Panc1 (cell line): ENCODE data around the gene GLIPR1L1.

ENCODE experiments used
- CTCF ChIP-seq: fragments of 450-650 bp; IDR thresholded peaks from 2 replicates; pipeline ENCODE4 v1.5.1; 2017; ENCODE audit warnings: mild to moderate bottlenecking
- POLR2AphosphoS5 ChIP-seq: IDR thresholded peaks from 2 replicates; pipeline ENCODE4 v1.6.1; 2012; ENCODE audit warnings: mild to moderate bottlenecking, low read depth, low read length, moderate library complexity
- REST ChIP-seq, 2 experiments: IDR thresholded peaks; 2 replicates each; pipeline ENCODE4 v1.6.1; 2011 to 2012; ENCODE audit warnings: low read depth in 2 of 2, control low read depth in 1 of 2, low read length in 1 of 2, mild to moderate bottlenecking in 1 of 2, moderate library complexity in 1 of 2; ENCODE audit not compliant: insufficient read depth in 1 of 2
- SIN3A ChIP-seq: IDR thresholded peaks from 2 replicates; pipeline ENCODE4 v1.6.1; 2012; ENCODE audit warnings: low read depth, mild to moderate bottlenecking, low read length, moderate library complexity, borderline replicate concordance; ENCODE audit not compliant: insufficient read depth
- TCF7L2 ChIP-seq: IDR thresholded peaks from 2 replicates; pipeline ENCODE4 v1.6.1; 2011; ENCODE audit warnings: mild to moderate bottlenecking, low read depth, low read length, inconsistent platforms

- TF ChIP-seq CTCF, result no peak
- no peak for TF ChIP-seq POLR2AphosphoS5
- TF ChIP-seq TCF7L2, result no peak
- no peak for TF ChIP-seq REST (IDR thresholded peaks at IDR 0.05; ENCODE audit: insufficient read depth in 1 of 2, low read depth in 2 of 2, low read length in 1 of 2)
- TF ChIP-seq SIN3A, result no peak
Observed at GRCh38 chr12:75374971-75375370, 40.5 kb downstream of the GLIPR1L1 start.
